Neural progenitor cell (in vitro differentiated cells): Measurements from ENCODE around the gene IRX3. TPM values are rescaled to one million over a fixed set of nuclear protein-coding genes. Genes with fewer than 3 reads are reported as not detected.

ENCODE experiments used
- DNase-seq: peaks from one replicate; pipeline ENCODE4 v3.0.0-alpha.2; 2016; ENCODE audit warnings: low spot score
- H2AFZ ChIP-seq: fragments of 200-600 bp; sonication (generic); replicated peaks from 2 replicates; pipeline ENCODE4 v1.6.1; 2016; ENCODE audit warnings: antibody characterized with exemption
- H3F3A ChIP-seq: fragments of 200-600 bp; sonication (generic); 2 replicates; pipeline ENCODE4 v1.6.1; 2016; ENCODE audit warnings: antibody characterized with exemption, low read depth
- H3K27ac ChIP-seq: fragments of 200-600 bp; sonication (generic); 2 replicates; pipeline ENCODE4 v1.5.1; 2016; ENCODE audit warnings: mild to moderate bottlenecking
- H3K27me3 ChIP-seq: fragments of 200-600 bp; sonication (generic); 2 replicates; pipeline ENCODE4 v1.6.1; 2016; ENCODE audit warnings: mild to moderate bottlenecking, moderate library complexity
- H3K36me3 ChIP-seq: fragments of 200-600 bp; sonication (generic); 2 replicates; pipeline ENCODE4 v1.5.1; 2016
- H3K4me1 ChIP-seq: fragments of 200-600 bp; sonication (generic); 2 replicates; pipeline ENCODE4 v1.6.1; 2016; ENCODE audit warnings: mixed run types
- H3K4me2 ChIP-seq: fragments of 200-600 bp; sonication (generic); 2 replicates; pipeline ENCODE4 v1.6.1; 2016
- H3K4me3 ChIP-seq: fragments of 200-600 bp; sonication (generic); 2 replicates; pipeline ENCODE4 v1.5.1; 2016
- H3K79me2 ChIP-seq: fragments of 200-600 bp; sonication (generic); 2 replicates; pipeline ENCODE4 v1.6.1; 2016; ENCODE audit warnings: low read depth
- H3K9ac ChIP-seq: fragments of 200-600 bp; sonication (generic); 2 replicates; pipeline ENCODE4 v1.6.1; 2016
- H3K9me3 ChIP-seq: fragments of 200-600 bp; sonication (generic); 2 replicates; pipeline ENCODE4 v1.5.1; 2016; ENCODE audit warnings: low read depth
- H4K20me1 ChIP-seq: fragments of 200-600 bp; sonication (generic); 2 replicates; pipeline ENCODE4 v1.6.1; 2016; ENCODE audit warnings: low read depth
- H3K27ac Mint-ChIP-seq: 3 replicates; pipeline ENCODE4 v1.8.0; 2021; ENCODE audit warnings: mixed read lengths
- H3K27me3 Mint-ChIP-seq: 2 replicates; pipeline ENCODE4 v1.8.0; 2022; ENCODE audit warnings: low read depth, mild to moderate bottlenecking, inconsistent platforms, moderate library complexity, mixed read lengths; ENCODE audit not compliant: insufficient read depth
- H3K36me3 Mint-ChIP-seq: 3 replicates; pipeline ENCODE4 v1.8.0; 2021; ENCODE audit warnings: mixed read lengths
- H3K4me1 Mint-ChIP-seq: 3 replicates; pipeline ENCODE4 v1.8.0; 2021; ENCODE audit warnings: mixed read lengths
- H3K4me3 Mint-ChIP-seq: 3 replicates; pipeline ENCODE4 v1.8.0; 2021; ENCODE audit warnings: mild to moderate bottlenecking, moderate library complexity, mixed read lengths
- H3K9me3 Mint-ChIP-seq: 3 replicates; pipeline ENCODE4 v1.8.0; 2020; ENCODE audit warnings: mixed read lengths
- EZH2 ChIP-seq: fragments of 200-600 bp; sonication (generic); IDR thresholded peaks from 2 replicates; pipeline ENCODE4 v1.6.1; 2017; ENCODE audit warnings: antibody characterized with exemption, mild to moderate bottlenecking, moderate library complexity
- EZH2phosphoT487 ChIP-seq: fragments of 200-600 bp; sonication (generic); IDR thresholded peaks from 2 replicates; pipeline ENCODE4 v1.6.1; 2017; ENCODE audit warnings: antibody characterized with exemption
- total RNA-seq: library from RNA; depleted of rRNA; stranded (reverse); fragments of >200 nt; gene quantifications from 2 replicates; pipeline ENCODE4 v1.2.3, GENCODE V29; 2015; ENCODE audit warnings: low replicate concordance
- TF ChIP-seq, protein P1 (sequence below): fragments of 200-600 bp; sonication (generic); IDR thresholded peaks from 2 replicates; pipeline ENCODE4 v1.5.1; 2017; ENCODE audit warnings: antibody characterized with exemption, mild to moderate bottlenecking

IRX3 gene
- total RNA-seq, 1 donor from 2014 or later, result 9.1 TPM

DNA sequence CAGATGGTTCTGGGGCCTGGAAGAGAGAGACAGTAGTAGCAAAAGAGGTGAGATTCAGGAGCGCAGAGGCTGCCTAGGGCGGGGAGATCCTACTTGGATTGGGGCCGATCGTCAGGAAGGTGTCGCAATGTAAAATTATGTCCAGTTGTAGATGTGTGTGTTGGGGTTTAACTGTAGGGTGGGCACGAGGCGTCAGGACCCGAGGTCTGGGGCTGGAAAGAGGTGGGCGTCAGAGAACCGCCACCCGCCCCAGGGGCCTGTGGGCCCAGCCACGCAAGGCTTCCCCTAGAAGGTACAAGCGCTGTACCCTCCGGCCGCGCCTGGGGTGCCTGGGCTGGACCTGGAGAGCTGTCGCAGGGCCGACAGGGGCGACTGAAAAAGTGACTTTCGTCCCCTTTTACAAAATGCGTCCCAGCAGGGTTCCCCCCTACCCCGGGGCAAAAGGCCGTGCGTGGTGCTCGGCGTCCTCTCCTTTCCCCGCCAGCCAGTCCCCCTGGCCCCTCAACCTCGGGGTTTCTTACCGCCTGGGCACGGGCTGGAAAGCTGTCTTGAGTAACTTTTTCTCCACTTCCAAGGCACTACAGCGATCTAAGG, 2.8 kb downstream of the IRX3 start:
- no peak overlapping the region for H3K9ac ChIP-seq
- peak overlapping the region; percentile 51 for H2AFZ ChIP-seq
- Mint-ChIP-seq H3K4me3 (peak overlapping the region; percentile 87), H3K27me3 (peaks cover 62% of the 10 kb centered on the region), H3K4me1 (peaks cover 36% of the 10 kb centered on the region), H3K9me3 (no peaks in the 10 kb centered on the region), H3K36me3 (peaks cover 13% of the 10 kb centered on the region), H3K27ac (peak overlapping the region; percentile 39)
- H4K20me1 ChIP-seq, result peaks cover 43% of the 10 kb centered on the region
- no peak overlapping the region for H3K27ac ChIP-seq
- H3K4me3 ChIP-seq, result peak overlapping the region; percentile 55
- H3K36me3 ChIP-seq, result no peaks in the 10 kb centered on the region
- H3K79me2 ChIP-seq, result peaks cover 9% of the 10 kb centered on the region
- no peaks in the 10 kb centered on the region for H3K9me3 ChIP-seq
- peaks cover 43% of the 10 kb centered on the region for H3F3A ChIP-seq
- peaks cover 89% of the 10 kb centered on the region for H3K27me3 ChIP-seq
- DNase-seq, result peak; percentile 39
- H3K4me1 ChIP-seq, result peaks cover 32% of the 10 kb centered on the region
- peak overlapping the region; percentile 98 for H3K4me2 ChIP-seq
- TF ChIP-seq, protein P1, sequence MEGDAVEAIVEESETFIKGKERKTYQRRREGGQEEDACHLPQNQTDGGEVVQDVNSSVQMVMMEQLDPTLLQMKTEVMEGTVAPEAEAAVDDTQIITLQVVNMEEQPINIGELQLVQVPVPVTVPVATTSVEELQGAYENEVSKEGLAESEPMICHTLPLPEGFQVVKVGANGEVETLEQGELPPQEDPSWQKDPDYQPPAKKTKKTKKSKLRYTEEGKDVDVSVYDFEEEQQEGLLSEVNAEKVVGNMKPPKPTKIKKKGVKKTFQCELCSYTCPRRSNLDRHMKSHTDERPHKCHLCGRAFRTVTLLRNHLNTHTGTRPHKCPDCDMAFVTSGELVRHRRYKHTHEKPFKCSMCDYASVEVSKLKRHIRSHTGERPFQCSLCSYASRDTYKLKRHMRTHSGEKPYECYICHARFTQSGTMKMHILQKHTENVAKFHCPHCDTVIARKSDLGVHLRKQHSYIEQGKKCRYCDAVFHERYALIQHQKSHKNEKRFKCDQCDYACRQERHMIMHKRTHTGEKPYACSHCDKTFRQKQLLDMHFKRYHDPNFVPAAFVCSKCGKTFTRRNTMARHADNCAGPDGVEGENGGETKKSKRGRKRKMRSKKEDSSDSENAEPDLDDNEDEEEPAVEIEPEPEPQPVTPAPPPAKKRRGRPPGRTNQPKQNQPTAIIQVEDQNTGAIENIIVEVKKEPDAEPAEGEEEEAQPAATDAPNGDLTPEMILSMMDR, result no peak
- TF ChIP-seq EZH2, result peak; percentile 78

DNA sequence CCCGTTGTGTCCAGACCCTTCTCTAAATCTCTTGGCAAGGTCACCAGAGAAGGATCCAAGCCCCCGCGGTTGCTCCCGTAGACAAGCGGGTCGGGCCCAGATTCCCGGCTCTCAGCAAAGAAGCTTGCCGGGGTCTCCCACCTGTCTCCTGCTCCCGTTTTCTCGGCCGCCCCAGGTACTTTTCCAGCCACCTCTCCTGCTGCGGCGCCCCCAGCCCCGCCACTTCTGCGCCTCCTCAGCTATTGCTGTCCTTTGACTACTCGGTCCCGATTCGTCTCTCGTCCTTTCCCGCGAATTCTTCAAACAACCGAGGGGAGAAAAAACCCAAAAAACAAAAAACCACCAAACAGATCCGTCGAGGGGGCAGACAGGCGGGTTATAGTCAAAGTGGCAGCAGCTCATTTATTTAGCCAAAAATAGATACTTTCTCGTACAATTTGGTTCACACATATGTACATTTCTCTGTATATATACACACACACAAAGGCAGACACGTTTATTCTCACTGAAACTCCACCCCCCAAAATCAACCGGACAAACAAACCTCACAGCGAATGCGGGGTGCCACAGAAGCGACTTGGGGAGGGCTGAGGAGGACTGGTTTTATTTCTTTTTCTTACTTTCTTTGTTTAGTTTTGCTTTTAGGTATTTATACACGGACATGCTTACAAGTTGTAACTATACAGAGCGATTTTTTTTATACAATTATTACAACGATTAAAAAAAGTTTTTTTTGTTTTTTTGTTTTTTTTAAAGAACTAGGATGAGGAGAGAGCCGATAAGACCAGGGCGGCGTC, 3.5 kb downstream of the IRX3 start:
- no peak overlapping the region for H3K27ac ChIP-seq
- peaks cover 59% of the 10 kb centered on the region for H3K27me3 Mint-ChIP-seq
- peak overlapping the region; percentile 39 for H3K27ac Mint-ChIP-seq
- H3K9me3 Mint-ChIP-seq, result no peaks in the 10 kb centered on the region
- H3K9ac ChIP-seq, result no peak overlapping the region
- peaks cover 9% of the 10 kb centered on the region for H3K79me2 ChIP-seq
- peaks cover 13% of the 10 kb centered on the region for H3K36me3 Mint-ChIP-seq
- H3K27me3 ChIP-seq, result peaks cover 88% of the 10 kb centered on the region
- H3K4me3 ChIP-seq, result peak overlapping the region; percentile 55
- H3K4me1 Mint-ChIP-seq, result peaks cover 38% of the 10 kb centered on the region
- H4K20me1 ChIP-seq, result peaks cover 40% of the 10 kb centered on the region
- TF ChIP-seq, protein P1, result no peak
- TF ChIP-seq EZH2 (peak; percentile 94), EZH2phosphoT487 (peak; percentile 59)
- H2AFZ ChIP-seq, result no peak overlapping the region
- peak overlapping the region; percentile 98 for H3K4me2 ChIP-seq
- H3K4me3 Mint-ChIP-seq, result peak overlapping the region; percentile 87
- peaks cover 35% of the 10 kb centered on the region for H3K4me1 ChIP-seq
- H3F3A ChIP-seq, result peaks cover 40% of the 10 kb centered on the region
- no peaks in the 10 kb centered on the region for H3K36me3 ChIP-seq
- no peaks in the 10 kb centered on the region for H3K9me3 ChIP-seq
- peak; percentile 53 for DNase-seq

DNA sequence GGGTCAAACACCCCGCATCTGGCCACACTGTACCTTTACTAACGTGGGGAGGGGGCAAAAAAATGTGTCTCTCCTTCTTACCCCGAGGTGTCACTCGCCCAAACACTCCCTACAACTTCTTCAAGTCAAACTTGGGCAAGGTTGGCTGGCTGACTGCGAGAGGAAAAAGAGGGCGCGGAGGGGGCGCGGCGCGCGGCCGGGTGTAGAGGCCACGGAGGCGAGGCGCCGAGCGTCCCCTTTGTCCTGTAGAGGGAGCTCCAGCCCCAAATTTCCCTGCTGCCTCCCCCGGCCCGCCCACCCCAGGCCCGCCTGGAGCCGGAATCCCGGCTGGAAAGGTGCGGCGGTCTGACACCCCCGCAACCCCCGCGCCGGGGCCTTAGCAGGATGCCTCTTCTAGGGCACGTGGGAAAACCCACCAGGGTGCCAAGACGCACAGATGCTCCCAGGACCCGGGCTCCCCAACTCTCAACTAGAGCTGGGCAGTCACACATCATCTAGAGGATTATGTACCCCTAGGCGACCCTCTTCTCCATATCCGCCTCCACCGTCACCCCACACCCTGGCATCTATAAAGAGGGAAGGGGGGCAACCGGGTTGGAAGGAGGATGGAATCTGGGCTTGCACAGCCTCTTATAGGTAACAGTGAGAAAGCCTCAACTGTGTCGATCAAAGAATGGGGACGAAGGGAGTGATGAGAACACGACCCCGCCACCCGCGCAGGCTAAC, 4.2 kb downstream of the IRX3 start:
- Mint-ChIP-seq H3K4me1 (peaks cover 43% of the 10 kb centered on the region), H3K4me3 (peak overlapping the region; percentile 87), H3K36me3 (peaks cover 13% of the 10 kb centered on the region), H3K9me3 (no peaks in the 10 kb centered on the region), H3K27ac (no peak overlapping the region), H3K27me3 (peaks cover 54% of the 10 kb centered on the region)
- peak overlapping the region; percentile 30 for H2AFZ ChIP-seq
- H4K20me1 ChIP-seq, result peaks cover 36% of the 10 kb centered on the region
- H3F3A ChIP-seq, result peaks cover 37% of the 10 kb centered on the region
- peaks cover 9% of the 10 kb centered on the region for H3K79me2 ChIP-seq
- H3K27ac ChIP-seq, result no peak overlapping the region
- H3K4me1 ChIP-seq, result peaks cover 33% of the 10 kb centered on the region
- DNase-seq, result peak; percentile 86
- peak overlapping the region; percentile 98 for H3K4me2 ChIP-seq
- H3K9ac ChIP-seq, result no peak overlapping the region
- no peaks in the 10 kb centered on the region for H3K9me3 ChIP-seq
- H3K4me3 ChIP-seq, result peak overlapping the region; percentile 55
- no peak for TF ChIP-seq EZH2
- TF ChIP-seq, protein P1, result peak; percentile 75
- peaks cover 80% of the 10 kb centered on the region for H3K27me3 ChIP-seq
- no peaks in the 10 kb centered on the region for H3K36me3 ChIP-seq
